Testis (tissue), 5 donors: ENCODE results near the gene ZNF737. TPM values are rescaled to one million over a fixed set of nuclear protein-coding genes. Genes with fewer than 3 reads are reported as not detected.
"Not testable (repeated sequence)": the region's sequence is repeated elsewhere in the genome, so short reads cannot be mapped to it uniquely, and the experiment has no call there.

Source experiments
- DNase-seq: peaks from one replicate; pipeline ENCODE4 v3.0.0-alpha.2; 2019
- H3K27ac ChIP-seq, 2 donors: fragments of 200-600 bp; sonication (generic); one replicate each; pipeline ENCODE4 v1.5.1; 2019
- H3K27me3 ChIP-seq: fragments of 200-600 bp; sonication (generic); one replicate; pipeline ENCODE4 v1.5.1; 2019
- H3K36me3 ChIP-seq: fragments of 200-600 bp; sonication (generic); one replicate; pipeline ENCODE4 v1.5.1; 2017; ENCODE audit warnings: low read depth; ENCODE audit errors: missing control alignments
- H3K4me1 ChIP-seq: fragments of 200-600 bp; sonication (generic); one replicate; pipeline ENCODE4 v1.5.1; 2019
- H3K4me3 ChIP-seq, 2 donors: fragments of 200-600 bp; sonication (generic); one replicate each; pipeline ENCODE4 v1.5.1; 2017 to 2019
- H3K9me3 ChIP-seq: fragments of 200-600 bp; sonication (generic); one replicate; pipeline ENCODE4 v1.5.1; 2017
- CTCF ChIP-seq, 3 experiments: fragments of 450-650 bp in 2 of 3; fragments of 200-600 bp in 1 of 3; sonication (generic) in 1 of 3; IDR thresholded peaks; one replicate each; pipeline ENCODE4 v1.5.1; 2016 to 2019; ENCODE audit warnings: antibody characterized with exemption in 3 of 3, mild to moderate bottlenecking in 2 of 3, moderate library complexity in 1 of 3
- POLR2A ChIP-seq: fragments of 450-650 bp; IDR thresholded peaks from one replicate; pipeline ENCODE4 v1.6.1; 2017; ENCODE audit warnings: antibody characterized with exemption, mild to moderate bottlenecking, moderate library complexity
- WGBS, 2 donors: methylation state at CpG; one replicate each; pipeline ENCODE4 v1.1.5; 2018; 5-methylcytosine and 5-hydroxymethylcytosine counted together
- intact Hi-C: fragments of 100-400 bp; cut with DNase I; formaldehyde crosslinking; loops from one replicate; pipeline ENCODE4 v1.15.1; 2023; ENCODE audit warnings: low total_unique reads
- long read RNA-seq, 2 donors: transcript quantifications; one replicate each; lab custom pipeline, GENCODE V29; 2026
- polyA plus RNA-seq: library from polyadenylated mRNA; stranded (reverse); fragments of 350-450 nt; fragmentation: Illumina TruSeq; extraction: RNeasy Lipid Tissue Mini Kit (QIAGEN cat#74804); gene quantifications from one replicate; pipeline ENCODE4 v1.2.3, GENCODE V29; 2014; ENCODE audit warnings: low read depth, low replicate concordance; ENCODE audit not compliant: insufficient read depth
- total RNA-seq, 2 donors: library from RNA; depleted of rRNA; stranded (reverse); fragments of >200 nt; gene quantifications; one replicate each; pipeline ENCODE4 v1.2.3, GENCODE V29; 2016

Gene ZNF737
- total RNA-seq (10 to 100 TPM; 13.6 to 17.9 TPM), polyA plus RNA-seq (4.6 TPM)
- long read RNA-seq, donor 1, partial matches to known transcripts = 0 of 4 reads
- long read RNA-seq, donor 1, other reads (novel, unspliced or antisense) = 0 of 4 reads
- long read RNA-seq, donor 2 = 0 reads

GRCh38 chr19:20565321-20566018, at the start of gene ZNF737:
Gene ZNF737 (minus strand): TSS chr19:20565781. CDS start chr19:20565640, 141 bp downstream.
- peaks cover 8% of the 10 kb centered on the region for H3K4me1 ChIP-seq
- DNase-seq = peak; percentile 99
- TF ChIP-seq CTCF (IDR thresholded peaks at IDR 0.05) (peak in 2 of 3 experiments; percentile 9 to 13), POLR2A (no peak)
- H3K4me3 ChIP-seq = peak within 1 kb of the TSS; percentile 62 to 75
- H3K27ac ChIP-seq = peak within 1 kb of the TSS; percentile 78 to 86
- 0 to 1% methylated on average over 4 to 26 of the region's 28 CpGs for WGBS, 2 donors
- H3K36me3 ChIP-seq = no peaks in the 10 kb centered on the region
- intact Hi-C loops = no loop called here
- H3K27me3 ChIP-seq = no peaks in the 10 kb centered on the region
- no peaks in the 10 kb centered on the region for H3K9me3 ChIP-seq

GRCh38 chr19:20614971-20615370, 49.4 kb upstream of the ZNF737 start:
- DNase-seq, intact Hi-C loops, H3K27ac ChIP-seq, H3K9me3 ChIP-seq, H3K36me3 ChIP-seq, H3K4me3 ChIP-seq, H3K27me3 ChIP-seq: not testable (repeated sequence)
- 76 to 86% methylated on average over 4 of the region's 4 CpGs for WGBS, 2 donors
- H3K4me1 ChIP-seq = peaks cover 12% of the 10 kb centered on the region

- peaks cover 12% of the 10 kb centered on the region for H3K4me1 ChIP-seq
- intact Hi-C loops = no loop called here
- peak overlapping the region; percentile 78 to 81 for H3K27ac ChIP-seq
- 34 to 55% methylated on average over 5 of the region's 5 CpGs for WGBS, 2 donors
- DNase-seq = no peak
- peak overlapping the region; percentile 44 to 50 for H3K4me3 ChIP-seq
- TF ChIP-seq POLR2A (no peak), CTCF (IDR thresholded peaks at IDR 0.05) (no peak)
- no peaks in the 10 kb centered on the region for H3K27me3 ChIP-seq
- no peaks in the 10 kb centered on the region for H3K36me3 ChIP-seq
- no peaks in the 10 kb centered on the region for H3K9me3 ChIP-seq
Observed at GRCh38 chr19:20612711-20613316, 47.2 kb upstream of the ZNF737 start.

- H3K4me1 ChIP-seq = peaks cover 12% of the 10 kb centered on the region
- no peaks in the 10 kb centered on the region for H3K9me3 ChIP-seq
- intact Hi-C loops = no loop called here
- H3K27ac ChIP-seq = peak overlapping the region; percentile 78 to 81
- H3K27me3 ChIP-seq = no peaks in the 10 kb centered on the region
- DNase-seq = peak; percentile 25
- 51 to 57% methylated on average over 6 of the region's 6 CpGs for WGBS, 2 donors
- peak overlapping the region; percentile 44 to 50 for H3K4me3 ChIP-seq
- no peaks in the 10 kb centered on the region for H3K36me3 ChIP-seq
- no peak for TF ChIP-seq POLR2A
- TF ChIP-seq CTCF (IDR thresholded peaks at IDR 0.05) = no peak
Observed at GRCh38 chr19:20611866-20612265, 46.3 kb upstream of the ZNF737 start.

- intact Hi-C loops = no loop called here
- H3K27me3 ChIP-seq = no peaks in the 10 kb centered on the region
- TF ChIP-seq POLR2A (no peak), CTCF (IDR thresholded peaks at IDR 0.05) (no peak)
- H3K27ac ChIP-seq = no peak overlapping the region
- no peak for DNase-seq
- no peaks in the 10 kb centered on the region for H3K36me3 ChIP-seq
- H3K4me1 ChIP-seq = peaks cover 7% of the 10 kb centered on the region
- H3K9me3 ChIP-seq = no peaks in the 10 kb centered on the region
- 91 to 92% methylated on average over 1 of the region's 1 CpG for WGBS, 2 donors
- H3K4me3 ChIP-seq = no peak overlapping the region
Observed at GRCh38 chr19:20607943-20608342, 42.4 kb upstream of the ZNF737 start.
